ENCODE data around the gene SARS2. TPM values are rescaled to one million over a fixed set of nuclear protein-coding genes. Genes with fewer than 3 reads are reported as not detected.
"Not testable (repeated sequence)": the region's sequence is repeated elsewhere in the genome, so short reads cannot be mapped to it uniquely, and the experiment has no call there.

Gene SARS2
- total RNA-seq, 4 donors from 2014 or later: 9.9 to 13.7 (median 11.9) TPM

DNA sequence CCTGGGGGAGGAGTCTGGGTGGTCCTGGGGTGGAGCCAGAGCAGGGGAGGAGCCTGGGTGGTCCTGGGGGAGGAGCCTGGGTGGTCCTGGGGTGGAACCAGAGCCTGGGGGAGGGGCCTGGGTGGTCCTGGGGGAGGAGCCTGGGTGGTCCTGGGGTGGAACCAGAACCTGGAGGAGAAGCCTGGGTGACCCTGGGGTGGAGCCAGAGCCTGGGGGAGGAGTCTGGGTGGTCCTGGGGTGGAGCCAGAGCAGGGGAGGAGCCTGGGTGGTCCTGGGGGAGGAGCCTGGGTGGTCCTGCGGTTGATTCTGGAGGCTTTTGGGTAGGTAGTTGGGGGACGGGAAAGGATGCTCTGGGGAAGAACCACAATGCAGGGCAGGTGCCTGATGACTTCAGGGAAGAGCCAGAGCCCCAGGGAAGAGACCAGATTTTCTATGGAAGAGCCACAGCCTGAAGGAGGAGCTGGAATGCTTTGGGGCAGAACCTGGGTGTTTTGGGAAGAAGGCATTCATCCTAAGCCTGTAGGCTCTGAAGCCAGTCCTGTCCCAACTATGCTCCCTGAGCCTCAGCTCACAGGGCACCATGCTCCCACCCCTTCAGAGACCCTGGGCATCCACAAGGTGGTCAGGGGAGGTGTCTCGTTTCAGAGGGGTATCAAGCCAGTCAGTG lies 15.1 kb upstream of the SARS2 start:
- H3K4me3 ChIP-seq: no peak overlapping the region
- no peak for ATAC-seq
- no peaks in the 10 kb centered on the region for H3K9me3 ChIP-seq
- WGBS, 2 donors (ENCODE audit: low coverage in 1 of 2): 93 to 100% methylated on average over 1 to 2 of the region's 3 CpGs
- H3K27me3 ChIP-seq: no peaks in the 10 kb centered on the region
- peaks cover 0 to 33% of the 10 kb centered on the region in 2 donors for H3K36me3 ChIP-seq
- peaks cover 0 to 14% (median 7%) of the 10 kb centered on the region in 3 donors for H3K4me1 ChIP-seq
- TF ChIP-seq EP300 (IDR thresholded peaks at IDR 0.05) (no peak), POLR2A (IDR thresholded peaks at IDR 0.05) (no peak), POLR2AphosphoS5 (IDR thresholded peaks at IDR 0.05) (no peak), CTCF (IDR thresholded peaks at IDR 0.05) (no peak)
- H3K27ac ChIP-seq: no peak overlapping the region

DNA sequence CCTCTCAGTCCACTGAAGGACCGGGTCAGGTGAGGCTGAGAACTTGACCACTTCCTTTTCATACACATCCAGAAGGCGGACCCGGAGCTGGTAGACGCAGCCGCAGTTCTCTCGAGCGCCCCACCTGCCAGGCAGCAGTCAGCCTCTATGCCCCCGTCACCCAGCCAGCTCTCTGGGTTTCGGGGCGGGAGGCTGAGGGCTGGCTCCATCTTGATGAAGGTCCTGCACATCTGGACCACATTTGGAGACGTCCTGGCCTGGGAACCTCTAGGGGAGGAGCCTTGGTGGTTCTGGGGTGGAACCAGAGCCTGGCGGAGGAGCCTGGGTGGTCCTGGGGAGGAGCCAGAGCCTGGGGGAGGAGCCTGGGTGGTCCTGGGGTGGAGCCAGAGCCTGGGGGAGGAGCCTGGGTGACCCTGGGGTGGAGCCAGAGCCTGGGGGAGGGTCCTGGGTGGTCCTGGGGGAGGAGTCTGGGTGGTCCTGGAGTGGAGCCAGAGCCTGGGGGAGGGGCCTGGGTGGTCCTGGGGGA lies 14.5 kb upstream of the SARS2 start:
- no peak for TF ChIP-seq CTCF (IDR thresholded peaks at IDR 0.05)
- no peak for TF ChIP-seq EP300 (IDR thresholded peaks at IDR 0.05)
- TF ChIP-seq POLR2AphosphoS5 (IDR thresholded peaks at IDR 0.05): no peak
- TF ChIP-seq POLR2A (IDR thresholded peaks at IDR 0.05): no peak
- Histone ChIP-seq H3K4me1 (peaks cover 0 to 7% (median 3%) of the 10 kb centered on the region in 3 donors), H3K27me3 (no peaks in the 10 kb centered on the region), H3K27ac (no peak overlapping the region), H3K36me3 (peaks cover 0 to 33% of the 10 kb centered on the region in 2 donors), H3K9me3 (no peaks in the 10 kb centered on the region), H3K4me3 (no peak overlapping the region)
- no peak for ATAC-seq
- 93% methylated on average over 2 of the region's 12 CpGs; no CpG with 5 or more reads in 1 of the 2 donors for WGBS, 2 donors (ENCODE audit: low coverage in 1 of 2)

GRCh38 chr19:38942471-38943181 lies 12.1 kb upstream of the SARS2 start:
- Histone ChIP-seq H3K4me3 (no peak overlapping the region), H3K4me1 (no peaks in the 10 kb centered on the region), H3K9me3 (no peaks in the 10 kb centered on the region), H3K27ac (no peak overlapping the region), H3K36me3 (peaks cover 0 to 32% of the 10 kb centered on the region in 2 donors), H3K27me3 (no peaks in the 10 kb centered on the region)
- 73 to 83% methylated on average over 8 to 12 of the region's 20 CpGs for WGBS, 2 donors (ENCODE audit: low coverage in 1 of 2)
- TF ChIP-seq CTCF (IDR thresholded peaks at IDR 0.05) (no peak), EP300 (IDR thresholded peaks at IDR 0.05) (no peak), POLR2A (IDR thresholded peaks at IDR 0.05) (no peak), POLR2AphosphoS5 (IDR thresholded peaks at IDR 0.05) (no peak)
- no peak for ATAC-seq

GRCh38 chr19:38941979-38942378 lies 11.4 kb upstream of the SARS2 start:
- H3K9me3 ChIP-seq: no peaks in the 10 kb centered on the region
- no peak overlapping the region for H3K27ac ChIP-seq
- no peaks in the 10 kb centered on the region for H3K4me1 ChIP-seq
- H3K27me3 ChIP-seq: no peaks in the 10 kb centered on the region
- no peak overlapping the region for H3K4me3 ChIP-seq
- 60% methylated on average over 1 of the region's 2 CpGs; no CpG with 5 or more reads in 1 of the 2 donors for WGBS, 2 donors (ENCODE audit: low coverage in 1 of 2)
- H3K36me3 ChIP-seq: peaks cover 0 to 25% of the 10 kb centered on the region in 2 donors
- no peak for ATAC-seq
- TF ChIP-seq CTCF (IDR thresholded peaks at IDR 0.05) (no peak), EP300 (IDR thresholded peaks at IDR 0.05) (no peak), POLR2AphosphoS5 (IDR thresholded peaks at IDR 0.05) (no peak)

DNA sequence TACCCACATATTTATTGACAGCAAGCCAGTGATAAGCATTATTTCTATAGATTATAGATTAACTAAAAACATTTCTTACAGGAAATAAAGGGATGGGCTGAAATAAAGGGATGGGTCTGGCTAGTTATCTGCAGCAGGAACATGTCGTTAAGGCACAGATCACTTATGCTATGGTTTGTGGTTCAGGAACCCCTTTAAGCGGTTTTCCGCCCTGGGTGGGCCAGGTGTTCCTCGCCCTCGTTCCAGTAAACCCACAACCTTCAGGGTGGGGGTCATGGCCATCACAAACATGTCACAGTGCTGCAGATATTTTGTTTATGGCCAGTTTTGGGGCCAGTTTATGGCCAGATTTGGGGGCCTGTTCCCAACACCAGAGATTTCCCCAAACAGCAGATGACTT lies 10.9 kb upstream of the SARS2 start:
- H3K27ac ChIP-seq, H3K27me3 ChIP-seq, H3K4me1 ChIP-seq, H3K4me3 ChIP-seq, ATAC-seq, H3K9me3 ChIP-seq: not testable (repeated sequence)
- H3K36me3 ChIP-seq: peaks cover 0 to 20% of the 10 kb centered on the region in 2 donors
- WGBS, 2 donors (ENCODE audit: low coverage in 1 of 2): 86 to 94% methylated on average over 5 of the region's 5 CpGs

Measured in gastroesophageal sphincter (tissue), 4 donors.